ENCODE measurements around the gene SOS2. TPM values are rescaled to one million over a fixed set of nuclear protein-coding genes. Genes with fewer than 3 reads are reported as not detected.

The SOS2 gene
- total RNA-seq, 1 experiment from 2014 or later: 9.4 TPM

DNA sequence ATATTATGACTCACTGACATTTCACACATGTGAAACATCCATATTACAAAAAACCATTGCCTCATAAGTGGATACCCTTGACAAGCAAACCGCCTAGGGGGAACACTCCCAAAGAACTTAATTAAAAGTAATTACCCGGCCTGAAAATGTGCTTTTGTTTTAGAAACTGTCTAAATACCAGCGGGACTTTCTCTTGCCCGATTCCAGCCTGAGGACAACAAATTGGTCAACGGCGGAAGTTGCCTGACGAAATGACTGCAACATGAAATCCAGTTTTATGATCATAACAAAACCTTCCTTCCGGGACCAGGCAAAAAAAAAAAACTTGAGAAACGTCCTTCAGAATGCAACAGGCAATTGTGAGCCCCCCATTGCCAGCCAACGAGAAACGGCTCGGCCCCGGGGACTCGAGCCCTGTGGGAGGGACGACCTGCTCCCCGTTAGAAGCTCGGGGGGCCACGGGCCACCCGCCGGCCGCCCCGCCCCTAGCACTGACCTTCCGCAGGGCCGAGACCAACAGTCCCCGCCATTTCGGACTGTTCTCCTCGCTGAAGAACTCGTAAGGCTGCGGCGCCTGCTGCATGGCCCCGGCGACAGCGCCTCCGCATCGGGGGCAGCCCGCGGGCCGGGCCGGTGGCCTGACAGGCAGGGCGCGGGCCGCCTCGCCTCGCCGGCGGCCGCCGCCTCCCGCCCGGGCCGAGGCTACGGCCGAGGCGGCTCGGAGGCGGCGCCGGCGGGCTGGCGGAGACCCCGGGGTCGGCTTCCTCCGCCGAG is 490 bp downstream of the SOS2 start:
- Histone ChIP-seq H3K23me2 (ENCODE audit: insufficient read length, low read depth, low read length, poor library complexity, severe bottlenecking) (peaks cover 7% of the 10 kb centered on the region), H4K20me1 (ENCODE audit: control insufficient read depth, insufficient read depth, insufficient read length) (no peaks in the 10 kb centered on the region), H2BK5ac (ENCODE audit: insufficient read length, low read length) (no peak overlapping the region), H3K14ac (ENCODE audit: insufficient read depth, low read length) (no peak overlapping the region), H3K18ac (ENCODE audit: insufficient read length, low read depth, low read length) (no peak overlapping the region), H3K4ac (ENCODE audit: low read depth, low read length) (no peak overlapping the region), H4K5ac (ENCODE audit: insufficient read length, low read depth, low read length) (no peak overlapping the region), H2AFZ (ENCODE audit: low read length) (no peak overlapping the region), H3T11ph (ENCODE audit: low read length) (no peak overlapping the region), H2BK15ac (ENCODE audit: low read depth, low read length) (no peak overlapping the region; the same call in 1 of the 2 replicates), H2BK12ac (ENCODE audit: insufficient read length, low read depth, low read length) (no peak overlapping the region), H3K79me1 (ENCODE audit: insufficient read depth, low read depth, low read length, poor library complexity, severe bottlenecking) (no peaks in the 10 kb centered on the region), H3K9ac (ENCODE audit: extremely low read depth, insufficient read length, low read length) (peak overlapping the region; percentile 47), H3K27ac (ENCODE audit: insufficient read length, low read depth, low read length) (no peak overlapping the region), H4K91ac (ENCODE audit: insufficient read length, low read depth, low read length) (no peak overlapping the region), H3K9me3 (ENCODE audit: control insufficient read depth, low read depth, low read length) (no peaks in the 10 kb centered on the region), H3K56ac (ENCODE audit: insufficient read length, low read depth, low read length) (no peak overlapping the region), H3K79me2 (ENCODE audit: insufficient read depth, low read length) (0 out of 2 replicates have a peak, but pooled peaks cover 4% of the 10 kb centered on the region), H2BK120ac (ENCODE audit: low read depth, low read length, poor library complexity, severe bottlenecking) (no peak overlapping the region), H3K4me1 (ENCODE audit: insufficient read depth, low read length) (no peaks in the 10 kb centered on the region), H3K23ac (ENCODE audit: insufficient read length, low read depth, low read length) (no peak overlapping the region), H3K27me3 (ENCODE audit: insufficient read depth, low read length) (no peaks in the 10 kb centered on the region), H4K8ac (replicated peaks; ENCODE audit: insufficient read length, low read depth, low read length) (no peak overlapping the region), H3K4me2 (ENCODE audit: insufficient read depth, insufficient read length, low read length) (peak overlapping the region; percentile 84), H2AK5ac (ENCODE audit: insufficient read length, low read length) (no peak overlapping the region), H2BK20ac (ENCODE audit: low read depth, low read length, poor library complexity, severe bottlenecking) (no peak overlapping the region)
- Mint-ChIP-seq H3K36me3 (ENCODE audit: insufficient read depth in 1 of 3, low read depth in 3 of 3) (peaks cover 8 to 12% (median 8%) of the 10 kb centered on the region in 3 experiments), H3K4me3 (peak overlapping the region; percentile 82 to 91), H3K4me1 (peaks cover 26 to 29% of the 10 kb centered on the region in 2 experiments), H3K27me3 (ENCODE audit: low read depth) (no peaks in the 10 kb centered on the region), H3K9me3 (peaks cover 5 to 10% of the 10 kb centered on the region in 2 experiments), H3K27ac (peak overlapping the region in 1 of 3 experiments; percentile 65; a peak in 1 of 7 replicates)
- DNase-seq: peak; percentile 37
- TF ChIP-seq, protein P1, sequence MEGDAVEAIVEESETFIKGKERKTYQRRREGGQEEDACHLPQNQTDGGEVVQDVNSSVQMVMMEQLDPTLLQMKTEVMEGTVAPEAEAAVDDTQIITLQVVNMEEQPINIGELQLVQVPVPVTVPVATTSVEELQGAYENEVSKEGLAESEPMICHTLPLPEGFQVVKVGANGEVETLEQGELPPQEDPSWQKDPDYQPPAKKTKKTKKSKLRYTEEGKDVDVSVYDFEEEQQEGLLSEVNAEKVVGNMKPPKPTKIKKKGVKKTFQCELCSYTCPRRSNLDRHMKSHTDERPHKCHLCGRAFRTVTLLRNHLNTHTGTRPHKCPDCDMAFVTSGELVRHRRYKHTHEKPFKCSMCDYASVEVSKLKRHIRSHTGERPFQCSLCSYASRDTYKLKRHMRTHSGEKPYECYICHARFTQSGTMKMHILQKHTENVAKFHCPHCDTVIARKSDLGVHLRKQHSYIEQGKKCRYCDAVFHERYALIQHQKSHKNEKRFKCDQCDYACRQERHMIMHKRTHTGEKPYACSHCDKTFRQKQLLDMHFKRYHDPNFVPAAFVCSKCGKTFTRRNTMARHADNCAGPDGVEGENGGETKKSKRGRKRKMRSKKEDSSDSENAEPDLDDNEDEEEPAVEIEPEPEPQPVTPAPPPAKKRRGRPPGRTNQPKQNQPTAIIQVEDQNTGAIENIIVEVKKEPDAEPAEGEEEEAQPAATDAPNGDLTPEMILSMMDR (conservative IDR thresholded peaks at IDR 0.05): no peak
- WGBS (ENCODE audit: extremely low coverage, insufficient read length, low lambda C conversion rate): no CpG with 5 or more reads among the region's 64 CpGs

Data from H9 (cell line).